Activated B cell treated with CpG ODN at 0.5 μM for 24 hours (primary cell): ENCODE measurements around the gene YAF2. TPM values are rescaled to one million over a fixed set of nuclear protein-coding genes. Genes with fewer than 3 reads are reported as not detected.
A peak's percentile ranks its signal among the peaks of the same experiment; 100 is the strongest.

ENCODE experiments used
- ATAC-seq: fragments of 200-7000 bp; cut with Tn5 transposase; one replicate; pipeline ENCODE4 v1.10.0; 2021; ENCODE audit warnings: low read depth, mild to moderate bottlenecking, moderate library complexity
- CTCF ChIA-PET: fragments of 350-600 bp; sonication (Branson Sonifier 250); formaldehyde crosslinking; loops from one replicate; lab custom pipeline; 2021; ENCODE audit warnings: antibody characterized with exemption; lab: Charles Lee
- POLR2A ChIA-PET: fragments of 350-600 bp; sonication (Branson Sonifier 250); formaldehyde crosslinking; loops from one replicate; lab custom pipeline; 2021; ENCODE audit warnings: antibody characterized with exemption; lab: Charles Lee
- DNase-seq: peaks from one replicate; pipeline ENCODE4 v3.0.0; 2022
- H3K27ac Mint-ChIP-seq: one replicate; pipeline ENCODE4 v1.8.0; 2020; ENCODE audit warnings: mixed read lengths
- H3K27me3 Mint-ChIP-seq: one replicate; pipeline ENCODE4 v1.8.0; 2021; ENCODE audit warnings: mixed read lengths
- H3K36me3 Mint-ChIP-seq: one replicate; pipeline ENCODE4 v1.8.0; 2021; ENCODE audit warnings: low read depth, mixed read lengths
- H3K4me1 Mint-ChIP-seq: one replicate; pipeline ENCODE4 v1.8.0; 2021; ENCODE audit warnings: mixed read lengths
- H3K4me3 Mint-ChIP-seq: one replicate; pipeline ENCODE4 v1.8.0; 2020; ENCODE audit warnings: mild to moderate bottlenecking, mixed read lengths
- H3K9me3 Mint-ChIP-seq: one replicate; pipeline ENCODE4 v1.8.0; 2020; ENCODE audit warnings: mixed read lengths
- intact Hi-C: fragments of 100-400 bp; cut with micrococcal nuclease; formaldehyde crosslinking; loops from one replicate; pipeline ENCODE4 v1.15.1; 2024
- total RNA-seq: library from RNA; stranded (reverse); gene quantifications from 2 replicates; pipeline ENCODE4 v1.2.3, GENCODE V29; 2022
- TF ChIP-seq, protein P1 (sequence below): fragments of 200-600 bp; IDR thresholded peaks from one replicate; pipeline ENCODE4 v1.8.0; 2022; ENCODE audit warnings: antibody characterized with exemption, mild to moderate bottlenecking

The YAF2 gene
- total RNA-seq, 1 donor from 2014 or later: 38.5 TPM

DNA sequence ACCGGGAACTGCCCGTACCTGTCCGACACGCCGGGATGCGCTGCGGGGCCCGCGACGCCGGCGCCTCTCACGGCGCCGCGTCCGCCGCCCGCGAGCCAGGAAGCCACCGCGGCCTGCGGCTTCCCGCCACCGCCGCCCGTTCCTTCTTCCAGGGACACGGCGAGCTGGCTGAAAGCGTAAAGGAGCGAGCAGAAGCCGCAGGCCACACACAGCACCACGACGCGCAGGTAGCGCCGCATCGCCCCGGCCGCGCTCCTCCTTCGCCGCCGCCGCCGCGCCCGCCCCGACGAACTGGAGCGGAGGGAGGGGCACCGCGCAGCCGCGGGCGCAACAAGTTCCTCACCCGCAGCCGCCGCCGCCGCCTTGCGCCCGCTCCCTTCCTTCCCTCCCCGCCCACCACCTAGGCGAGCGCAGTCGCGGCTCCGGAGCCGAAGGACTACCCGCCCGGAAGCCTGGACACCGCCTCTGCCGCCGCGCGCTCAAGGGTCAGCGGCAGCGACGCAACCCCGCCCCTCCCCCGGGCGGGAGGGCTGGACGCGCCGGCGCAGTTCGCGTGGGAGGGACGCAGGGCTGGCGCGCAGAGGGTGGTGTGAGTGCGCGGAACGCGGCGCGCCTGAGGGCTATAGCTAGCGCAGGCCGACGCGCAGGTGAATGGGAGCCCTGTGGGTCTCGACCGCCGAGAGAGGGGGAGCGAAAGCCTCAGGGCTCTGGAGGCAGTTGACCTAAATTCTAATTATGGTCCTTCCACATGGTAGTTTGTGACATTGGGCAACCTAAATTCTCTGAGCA, 93.4 kb downstream of the YAF2 start, which contains the start of gene GXYLT1:
TSS of gene GXYLT1 (minus strand) at position 467 of the 789 bp plus-strand sequence. CDS start at position 239, 228 bp downstream.
- Mint-ChIP-seq H3K27ac (peak within 1 kb of the TSS; percentile 83), H3K9me3 (no peaks in the 10 kb centered on the region), H3K27me3 (no peaks in the 10 kb centered on the region), H3K4me3 (peak within 1 kb of the TSS; percentile 95), H3K36me3 (peaks cover 2% of the 10 kb centered on the region), H3K4me1 (peaks cover 40% of the 10 kb centered on the region)
- ATAC-seq (peak; percentile 94), DNase-seq (peak; percentile 87)
- ChIA-PET CTCF (interaction anchor here (0.7 kb wide), 1 partner anchor 10 kb away, joined by 3 read pairs; no protein-coding TSS in a partner anchor), POLR2A (interaction anchor here (0.6 to 1.2 kb wide), 3 partner anchors 12 to 182 kb away, joined by 3 to 5 read pairs (median 4); partner anchors contain the start of genes PPHLN1, YAF2 and ZCRB1)
- TF ChIP-seq, protein P1, sequence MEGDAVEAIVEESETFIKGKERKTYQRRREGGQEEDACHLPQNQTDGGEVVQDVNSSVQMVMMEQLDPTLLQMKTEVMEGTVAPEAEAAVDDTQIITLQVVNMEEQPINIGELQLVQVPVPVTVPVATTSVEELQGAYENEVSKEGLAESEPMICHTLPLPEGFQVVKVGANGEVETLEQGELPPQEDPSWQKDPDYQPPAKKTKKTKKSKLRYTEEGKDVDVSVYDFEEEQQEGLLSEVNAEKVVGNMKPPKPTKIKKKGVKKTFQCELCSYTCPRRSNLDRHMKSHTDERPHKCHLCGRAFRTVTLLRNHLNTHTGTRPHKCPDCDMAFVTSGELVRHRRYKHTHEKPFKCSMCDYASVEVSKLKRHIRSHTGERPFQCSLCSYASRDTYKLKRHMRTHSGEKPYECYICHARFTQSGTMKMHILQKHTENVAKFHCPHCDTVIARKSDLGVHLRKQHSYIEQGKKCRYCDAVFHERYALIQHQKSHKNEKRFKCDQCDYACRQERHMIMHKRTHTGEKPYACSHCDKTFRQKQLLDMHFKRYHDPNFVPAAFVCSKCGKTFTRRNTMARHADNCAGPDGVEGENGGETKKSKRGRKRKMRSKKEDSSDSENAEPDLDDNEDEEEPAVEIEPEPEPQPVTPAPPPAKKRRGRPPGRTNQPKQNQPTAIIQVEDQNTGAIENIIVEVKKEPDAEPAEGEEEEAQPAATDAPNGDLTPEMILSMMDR: no peak
- intact Hi-C loops: loop anchor here (1.0 to 5.0 kb wide), 9 partner anchors 8 to 1614 kb away; partner anchors contain the start of genes IRAK4, PPHLN1, PUS7L and YAF2

DNA sequence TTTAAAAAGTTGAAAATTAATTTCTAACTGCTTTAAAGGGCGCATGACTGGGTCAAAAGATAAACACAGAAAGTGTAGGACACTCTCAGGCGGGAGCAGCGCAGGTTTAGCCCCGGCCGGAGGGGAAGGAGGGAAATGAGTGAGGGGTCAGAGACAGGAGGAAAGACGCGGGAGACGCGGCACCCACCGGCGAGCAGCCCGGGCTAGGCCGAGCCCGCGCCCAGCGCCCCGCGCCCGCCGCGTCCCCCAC, 94.0 kb downstream of the YAF2 start:
- ChIA-PET POLR2A (no interaction called here), CTCF (no interaction called here)
- ATAC-seq (no peak), DNase-seq (no peak)
- no peaks in the 10 kb centered on the region for H3K9me3 Mint-ChIP-seq
- H3K27ac Mint-ChIP-seq: peak overlapping the region; percentile 83
- H3K4me1 Mint-ChIP-seq: peaks cover 43% of the 10 kb centered on the region
- H3K36me3 Mint-ChIP-seq: peaks cover 2% of the 10 kb centered on the region
- TF ChIP-seq, protein P1: no peak
- intact Hi-C loops: loop anchor here (1.0 to 5.0 kb wide), 8 partner anchors 8 to 1615 kb away; partner anchors contain the start of genes IRAK4, PPHLN1, PUS7L and YAF2
- H3K4me3 Mint-ChIP-seq: peak overlapping the region; percentile 95
- no peaks in the 10 kb centered on the region for H3K27me3 Mint-ChIP-seq

DNA sequence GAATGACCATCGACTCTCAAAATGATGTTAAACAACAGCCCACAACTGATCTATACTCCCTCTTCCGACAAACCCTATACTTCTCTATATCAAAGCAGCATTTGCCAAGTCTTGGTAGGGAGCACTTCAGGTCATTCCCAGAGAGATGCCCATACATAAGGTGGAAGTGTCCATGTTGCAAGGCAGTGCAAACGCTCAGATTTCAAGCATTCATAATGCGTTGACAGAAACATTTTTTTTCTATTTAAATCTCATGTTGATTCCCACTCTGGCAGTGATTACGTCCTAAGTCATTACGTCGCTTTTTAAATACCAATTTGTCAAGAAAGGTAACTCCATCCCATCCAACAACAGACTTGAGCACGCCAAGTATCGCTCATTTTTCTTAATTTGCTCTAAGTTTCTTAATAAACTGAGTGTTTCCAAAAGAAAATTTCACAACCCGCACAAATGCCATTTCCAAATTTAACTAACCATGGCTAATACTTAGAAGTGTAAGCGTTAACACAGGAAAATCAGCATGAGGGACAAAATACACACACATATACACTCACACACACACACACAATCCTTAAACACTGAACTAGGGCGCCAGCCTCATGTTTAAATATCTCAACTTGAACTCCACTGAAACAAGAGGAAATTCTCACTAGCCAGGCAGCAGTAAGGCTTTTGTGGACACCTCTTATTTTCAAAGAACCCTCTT, 94.4 kb downstream of the YAF2 start:
- ATAC-seq (no peak), DNase-seq (no peak)
- Mint-ChIP-seq H3K27ac (peak overlapping the region; percentile 83), H3K9me3 (no peaks in the 10 kb centered on the region), H3K4me3 (peak overlapping the region; percentile 95), H3K36me3 (peaks cover 2% of the 10 kb centered on the region), H3K4me1 (peaks cover 44% of the 10 kb centered on the region), H3K27me3 (no peaks in the 10 kb centered on the region)
- intact Hi-C loops: loop anchor here (1.0 to 5.0 kb wide), 8 partner anchors 7 to 1615 kb away; partner anchors contain the start of genes IRAK4, PPHLN1, PUS7L and YAF2
- ChIA-PET CTCF (no interaction called here), POLR2A (no interaction called here)
- TF ChIP-seq, protein P1: no peak

GRCh38 chr12:42141981-42142606, 96.0 kb downstream of the YAF2 start:
- Mint-ChIP-seq H3K27ac (no peak overlapping the region), H3K9me3 (no peaks in the 10 kb centered on the region), H3K36me3 (peaks cover 2% of the 10 kb centered on the region), H3K4me1 (peaks cover 48% of the 10 kb centered on the region), H3K27me3 (no peaks in the 10 kb centered on the region), H3K4me3 (no peak overlapping the region)
- TF ChIP-seq, protein P1: no peak
- ATAC-seq: no peak
- ChIA-PET CTCF (interaction anchor here (0.6 to 1.1 kb wide), 2 partner anchors 14 to 427 kb away, joined by 3 read pairs; no protein-coding TSS in a partner anchor), POLR2A (no interaction called here)
- DNase-seq: no peak
- intact Hi-C loops: loop anchor here (5.0 kb wide), 1 partner anchor 340 kb away; no protein-coding TSS in a partner anchor
